HG02798 (cell line): ENCODE measurements around the gene MEPCE.
A peak's percentile ranks its signal among the peaks of the same experiment; 100 is the strongest.

Experiments
- ATAC-seq: cut with Tn5 transposase; IDR thresholded peaks from one replicate; pipeline ENCODE4 v1.9.1; 2021; ENCODE audit warnings: mild to moderate bottlenecking; ENCODE audit not compliant: unreplicated experiment, poor library complexity

The MEPCE gene

GRCh38 chr7:100456562-100456961 lies 26.9 kb downstream of the MEPCE start:
- no peak for ATAC-seq

DNA sequence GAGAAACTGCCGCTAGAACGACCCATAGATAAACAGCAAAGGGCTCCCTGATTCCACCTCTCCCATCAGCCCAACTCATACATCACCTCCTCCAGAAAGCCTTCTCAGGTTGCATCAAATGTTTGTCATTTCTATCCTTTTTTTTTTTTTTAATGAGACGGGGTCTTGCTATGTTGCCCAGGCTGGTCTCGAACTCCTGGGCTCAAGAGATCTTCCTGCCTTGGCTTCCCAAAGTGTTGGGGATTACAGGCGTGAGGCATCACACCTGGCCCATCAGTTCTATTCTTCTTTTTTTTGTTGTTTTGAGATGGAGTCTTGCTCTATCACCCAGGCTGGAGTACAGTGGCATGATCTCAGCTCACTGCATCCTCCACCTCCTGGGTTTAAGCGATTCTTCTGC lies 27.4 kb downstream of the MEPCE start:
- no peak for ATAC-seq

- ATAC-seq: no peak
Observed at GRCh38 chr7:100464210-100464660, 34.6 kb downstream of the MEPCE start, which contains the start of gene SPACDR. Gene SPACDR (minus strand): TSS chr7:100464260. CDS start chr7:100464025, 235 bp downstream.

DNA sequence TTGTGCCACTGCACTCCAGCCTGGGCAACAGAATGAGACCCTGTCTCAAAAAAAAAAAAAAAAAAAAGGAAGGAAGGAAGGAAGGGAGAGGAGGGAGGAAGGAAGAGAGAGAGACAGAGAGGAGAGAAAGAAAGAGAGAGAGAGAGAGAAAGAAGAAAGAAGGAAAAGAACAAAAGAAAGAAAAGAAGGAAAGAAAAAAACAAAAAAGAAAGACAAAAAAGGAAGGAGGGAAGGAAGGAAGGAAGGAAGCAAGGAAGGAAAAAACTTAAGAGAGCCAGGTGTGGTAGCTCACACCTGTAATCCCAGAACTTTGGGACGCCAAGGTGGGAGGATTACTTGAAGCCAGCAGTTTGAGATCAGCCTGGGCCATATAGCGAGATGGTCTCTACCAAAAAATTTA lies 35.2 kb downstream of the MEPCE start:
- ATAC-seq: no peak

- no peak for ATAC-seq
Observed at GRCh38 chr7:100465299-100465698, 35.7 kb downstream of the MEPCE start.

DNA sequence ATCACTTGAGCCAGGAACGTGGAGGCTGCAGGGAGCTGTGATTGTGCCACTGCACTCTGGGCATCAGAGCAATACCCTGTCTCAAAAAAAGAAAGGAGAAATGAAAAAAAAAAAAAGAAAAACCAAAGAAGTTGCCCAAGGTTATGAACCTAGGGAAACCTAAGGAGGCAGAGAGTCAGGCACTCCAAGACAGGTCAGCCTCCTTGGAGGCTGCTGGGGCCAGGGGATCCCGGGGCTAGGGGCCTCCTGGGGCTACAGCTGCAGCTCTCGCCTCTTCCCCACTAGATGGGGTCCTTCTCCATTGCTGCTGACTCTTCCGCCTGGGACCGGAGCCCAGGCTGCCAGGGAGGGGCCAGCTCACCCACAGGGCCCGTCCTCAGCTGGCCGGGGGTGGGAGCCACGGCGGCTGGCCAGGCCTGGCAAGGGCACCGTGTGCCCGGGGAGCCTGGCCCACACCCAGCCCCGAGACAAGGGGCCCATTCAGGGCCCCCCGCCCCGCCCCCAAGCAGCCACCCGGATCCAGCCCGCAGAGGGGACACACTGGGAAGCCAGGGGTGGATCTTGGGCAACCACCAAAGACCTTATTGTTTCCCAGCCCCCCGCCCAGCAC lies 36.2 kb downstream of the MEPCE start:
- ATAC-seq: no peak

DNA sequence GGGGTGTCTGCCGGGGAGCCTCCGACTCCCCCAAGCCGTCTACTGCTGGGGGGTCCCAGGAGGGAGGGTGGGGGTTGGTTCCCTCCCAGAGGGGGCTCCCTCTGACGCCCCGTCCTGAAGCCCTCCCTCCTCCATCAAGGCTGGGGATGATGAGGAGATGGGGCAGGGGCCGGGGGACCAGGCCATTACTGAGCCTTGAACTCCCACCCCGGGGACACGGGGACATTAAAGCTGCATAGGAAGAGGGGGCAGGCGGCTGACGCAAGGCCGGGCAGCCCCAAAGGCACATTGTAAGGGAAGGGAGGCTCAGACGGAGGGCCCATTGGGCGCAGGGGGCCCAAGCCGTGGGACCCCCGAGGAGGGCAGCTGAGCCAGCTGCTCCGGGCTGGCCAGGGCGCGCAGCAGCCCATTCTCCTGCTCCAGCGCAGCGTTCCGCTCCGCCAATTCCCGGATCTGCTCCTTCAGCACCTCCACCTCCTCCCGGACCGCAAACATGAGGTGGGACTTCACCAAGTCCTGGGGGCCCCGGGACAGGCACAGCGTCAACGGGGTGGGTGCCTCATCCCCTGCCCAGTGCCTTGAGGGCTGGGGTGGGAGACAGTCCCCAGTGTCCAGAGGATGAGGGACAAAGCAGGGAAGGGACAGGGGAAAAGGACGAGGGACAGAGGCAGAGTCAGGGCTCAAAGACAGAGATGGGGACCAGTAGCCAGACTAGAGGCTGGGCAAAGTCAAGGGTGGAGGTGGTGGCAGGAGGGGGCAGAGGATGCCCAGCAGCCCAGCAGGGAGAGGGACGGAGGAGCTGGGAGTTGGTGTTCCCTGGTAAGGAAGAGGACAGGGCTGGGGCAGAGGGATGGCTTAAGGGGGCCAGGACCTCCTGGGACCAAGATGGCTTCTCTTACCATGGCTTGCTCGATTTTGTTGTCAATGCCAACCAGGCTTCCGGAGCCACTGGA lies 37.3 kb downstream of the MEPCE start:
- no peak for ATAC-seq

GRCh38 chr7:100467638-100468373 lies 38.2 kb downstream of the MEPCE start:
- ATAC-seq: no peak

DNA sequence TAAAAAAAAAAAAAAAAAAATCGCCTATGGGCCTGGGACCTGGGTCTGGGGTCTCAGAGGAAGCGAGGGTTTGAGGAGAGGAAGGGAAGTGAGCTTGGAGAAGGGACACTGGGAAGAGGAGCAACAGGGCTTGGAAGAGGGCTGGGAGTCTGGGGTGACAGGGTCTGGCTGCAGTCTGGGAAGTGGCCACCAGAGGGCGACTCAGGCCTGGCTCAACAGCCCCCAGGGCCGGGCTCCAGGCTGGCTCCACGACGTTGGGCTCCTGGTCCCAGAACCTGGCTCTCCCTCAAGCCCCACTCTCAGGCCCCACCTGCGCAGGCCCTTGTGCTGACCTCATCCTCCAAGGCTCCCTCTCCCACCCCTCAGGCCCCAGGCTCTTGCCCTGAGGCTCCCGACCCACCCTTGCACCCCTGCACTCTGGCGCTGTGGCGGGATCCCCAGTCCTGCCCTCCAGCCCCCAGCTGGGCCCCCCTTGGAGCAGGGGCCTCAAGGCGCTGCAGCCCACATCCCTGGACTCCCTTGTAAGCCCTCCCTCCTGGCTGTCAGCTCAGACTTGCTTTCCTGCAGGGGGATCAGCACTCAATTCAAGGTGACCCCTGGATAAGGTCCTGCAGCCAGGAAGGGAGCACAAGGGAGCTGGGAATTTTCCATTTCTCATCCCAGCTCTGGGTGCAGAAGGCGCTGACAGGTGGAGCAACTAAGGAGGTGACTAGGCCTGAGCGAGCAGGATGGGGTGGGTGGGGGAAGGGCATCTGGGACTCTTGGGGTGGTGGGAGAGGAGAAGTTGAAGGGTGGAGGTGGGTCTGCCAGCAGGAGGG lies 39.8 kb downstream of the MEPCE start:
- ATAC-seq: peak; percentile 74

DNA sequence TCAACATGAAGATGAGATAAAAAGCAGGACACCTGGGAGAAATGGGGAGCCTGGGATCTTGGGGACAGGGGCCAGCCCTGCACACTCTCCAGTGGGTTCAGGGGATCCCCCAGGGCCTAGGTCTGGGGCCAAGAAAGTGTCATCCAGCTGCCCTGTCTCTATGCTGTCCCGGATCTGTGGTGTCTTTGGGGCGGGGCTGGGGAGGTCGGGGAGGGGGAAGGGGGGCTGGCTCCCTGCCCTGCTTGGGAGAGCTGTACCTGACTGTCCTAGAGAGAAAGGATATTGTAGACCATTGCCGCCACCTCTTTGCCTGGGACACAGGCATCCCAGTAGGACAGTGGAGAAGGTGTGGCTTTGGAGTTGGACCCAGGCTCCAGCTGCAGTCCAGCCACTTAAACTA lies 41.4 kb downstream of the MEPCE start:
- ATAC-seq: no peak

DNA sequence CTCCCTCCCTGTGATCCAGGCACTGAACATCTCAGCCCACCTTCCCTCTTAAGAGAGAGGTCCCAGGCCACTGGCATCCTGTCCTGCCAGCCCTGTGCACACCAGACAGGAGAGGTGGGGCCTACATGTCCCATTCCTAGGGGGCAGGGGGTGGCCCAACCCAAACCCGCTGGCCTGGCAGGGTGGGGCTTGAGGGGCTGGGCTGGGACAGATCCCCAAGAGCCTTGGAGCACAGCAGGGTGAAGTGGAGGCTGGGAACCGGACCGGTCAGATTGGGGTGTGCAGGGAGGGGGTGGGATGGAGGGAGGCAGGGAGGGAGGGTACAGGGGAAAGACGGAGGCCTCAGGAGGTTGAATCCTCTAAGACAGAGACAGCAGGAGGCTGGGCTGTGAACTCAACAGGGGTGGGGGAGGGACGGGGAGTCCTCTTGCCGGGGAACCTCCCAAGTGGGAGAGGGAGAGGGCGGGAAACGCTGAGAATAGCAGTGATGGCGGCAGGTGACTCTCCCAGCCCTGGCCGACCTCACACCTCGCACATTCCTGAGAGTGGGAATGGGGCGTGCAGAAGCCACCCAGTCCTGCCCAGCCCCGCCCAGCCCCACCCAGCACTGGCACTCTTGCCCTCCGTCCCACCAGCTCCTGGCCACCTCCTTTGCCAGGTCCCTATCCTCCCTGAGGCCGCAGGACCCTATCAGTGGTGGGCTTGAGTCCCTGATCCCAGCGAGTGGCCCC lies 42.7 kb downstream of the MEPCE start:
- no peak for ATAC-seq

DNA sequence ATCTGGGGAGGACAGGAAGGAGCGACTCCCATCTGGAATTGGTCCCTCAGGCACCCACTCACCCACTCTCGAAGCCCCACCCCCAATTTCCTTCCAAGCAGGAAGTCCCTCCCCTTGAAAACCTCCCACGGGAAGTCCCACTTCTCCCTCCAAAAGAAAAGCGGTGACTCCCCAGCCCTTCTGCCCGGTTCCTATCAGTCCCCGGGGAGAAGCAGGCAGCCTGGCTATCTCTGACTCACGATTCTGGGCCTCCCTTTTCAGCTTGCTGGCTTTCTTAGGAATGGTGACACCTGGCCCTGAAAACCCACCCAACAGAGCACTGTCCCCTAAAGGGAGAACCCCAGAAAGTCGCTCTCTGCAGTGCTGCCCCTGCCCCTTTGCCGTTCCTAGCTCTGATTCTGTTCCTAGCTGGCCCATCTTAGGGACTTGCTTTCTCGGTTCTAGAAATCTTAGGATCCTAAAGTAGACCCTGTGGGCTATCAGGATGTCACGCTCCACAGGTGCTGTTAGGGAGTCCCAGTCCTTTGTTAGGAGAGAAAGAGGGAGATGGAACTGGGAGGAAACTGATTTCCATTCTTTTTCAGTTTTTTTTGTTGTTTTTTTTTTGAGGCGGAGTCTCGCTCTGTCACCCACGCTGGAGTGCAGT lies 43.3 kb downstream of the MEPCE start:
- ATAC-seq: no peak

- no peak for ATAC-seq
Observed at GRCh38 chr7:100475549-100475948, 45.9 kb downstream of the MEPCE start.

GRCh38 chr7:100476101-100476780 lies 46.6 kb downstream of the MEPCE start:
- no peak for ATAC-seq

- ATAC-seq: no peak
Observed at GRCh38 chr7:100476903-100477870, 47.6 kb downstream of the MEPCE start.

DNA sequence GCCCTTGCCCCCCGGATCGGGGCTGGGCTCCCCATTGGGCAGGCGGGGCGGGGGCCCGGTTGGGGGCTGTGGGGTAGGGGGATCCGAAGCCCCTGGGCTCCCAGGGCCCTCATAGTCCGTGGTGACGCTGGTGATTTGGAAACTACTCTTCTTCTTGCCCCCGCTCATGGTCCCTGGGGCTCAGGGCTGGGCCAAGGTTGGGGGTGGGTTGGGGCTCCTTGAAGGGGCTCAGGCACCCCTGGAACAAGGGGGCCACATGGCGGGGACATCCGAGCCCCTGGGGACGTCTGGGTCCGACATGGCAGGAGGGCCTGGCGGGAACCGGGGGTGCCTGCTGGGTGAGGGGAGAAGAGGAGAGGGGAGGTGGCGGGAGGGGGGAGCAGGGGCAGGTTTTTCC lies 48.2 kb downstream of the MEPCE start:
- ATAC-seq: no peak

DNA sequence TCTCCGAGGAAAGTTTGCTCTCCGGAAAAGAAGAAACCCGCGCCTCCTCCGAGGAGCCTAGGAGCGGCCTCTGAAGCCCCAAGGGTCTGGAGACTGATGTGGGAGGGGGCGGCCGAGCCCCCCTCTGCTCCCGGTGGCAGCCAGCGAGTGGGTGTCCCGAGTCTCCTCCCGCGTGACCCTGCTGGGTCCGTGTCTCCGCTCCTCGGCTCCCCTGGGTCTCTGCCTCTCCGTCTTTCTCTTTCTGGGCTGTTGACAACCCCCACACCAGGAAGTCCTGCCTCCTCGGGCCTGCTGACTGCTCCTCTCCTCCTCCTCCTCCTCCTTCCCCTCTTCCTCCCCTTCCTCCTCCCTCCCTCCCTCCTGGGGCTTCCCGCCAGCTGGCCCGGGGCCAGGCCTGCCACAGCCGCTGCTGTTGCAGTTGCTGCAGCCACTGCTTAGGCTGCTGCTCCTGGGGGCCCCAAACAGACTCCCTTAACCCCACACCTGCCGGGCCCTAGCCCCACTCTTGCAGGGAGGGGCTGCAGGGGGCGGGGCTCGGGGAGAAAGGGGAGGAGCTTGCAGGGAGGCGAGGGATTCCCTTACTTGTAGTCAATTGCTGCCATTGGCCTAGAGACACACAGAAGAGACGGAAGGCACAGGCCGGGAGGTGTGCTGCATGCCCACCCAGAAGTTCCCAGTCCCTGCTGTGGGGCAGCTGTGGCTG lies 49.5 kb downstream of the MEPCE start, which contains the start of gene TSC22D4:
Gene TSC22D4, minus strand, starts transcription at position 257 of the 703 bp plus-strand sequence. CDS start 1,176 bp downstream, outside the sequence.
- ATAC-seq: peak; percentile 66
